GM10248 (cell line): Measurements from ENCODE around the gene CD99.
"Not testable (repeated sequence)": the region's sequence is repeated elsewhere in the genome, so short reads cannot be mapped to it uniquely, and the experiment has no call there.

Source experiments
- CTCF ChIA-PET: fragments of 300-600 bp; sonication (Branson Sonifier 250); formaldehyde crosslinking; extraction: SDS; loops from one replicate; lab custom pipeline; 2021; ENCODE audit warnings: antibody characterized with exemption; lab: Yijun Ruan, JAX
- POLR2A ChIA-PET: fragments of 350-650 bp; sonication (Branson Sonifier 250); formaldehyde crosslinking; extraction: SDS; loops from one replicate; lab custom pipeline; 2020; ENCODE audit warnings: antibody characterized with exemption; lab: Yijun Ruan, JAX
- DNase-seq: peaks from one replicate; pipeline ENCODE4 v3.0.0; 2012; ENCODE audit errors: extremely low spot score
- TF ChIP-seq, protein P1 (sequence below): IDR thresholded peaks from 2 replicates; pipeline ENCODE4 v1.5.1; 2012; ENCODE audit warnings: mild to moderate bottlenecking, low read depth; ENCODE audit errors: extremely low read depth, missing control alignments, control extremely low read depth

The CD99 gene

GRCh38 chrX:2718821-2719220 is 27.7 kb downstream of the CD99 start:
- no peak for DNase-seq
- CTCF ChIA-PET: no interaction called here
- POLR2A ChIA-PET: no interaction called here
- TF ChIP-seq, protein P1, sequence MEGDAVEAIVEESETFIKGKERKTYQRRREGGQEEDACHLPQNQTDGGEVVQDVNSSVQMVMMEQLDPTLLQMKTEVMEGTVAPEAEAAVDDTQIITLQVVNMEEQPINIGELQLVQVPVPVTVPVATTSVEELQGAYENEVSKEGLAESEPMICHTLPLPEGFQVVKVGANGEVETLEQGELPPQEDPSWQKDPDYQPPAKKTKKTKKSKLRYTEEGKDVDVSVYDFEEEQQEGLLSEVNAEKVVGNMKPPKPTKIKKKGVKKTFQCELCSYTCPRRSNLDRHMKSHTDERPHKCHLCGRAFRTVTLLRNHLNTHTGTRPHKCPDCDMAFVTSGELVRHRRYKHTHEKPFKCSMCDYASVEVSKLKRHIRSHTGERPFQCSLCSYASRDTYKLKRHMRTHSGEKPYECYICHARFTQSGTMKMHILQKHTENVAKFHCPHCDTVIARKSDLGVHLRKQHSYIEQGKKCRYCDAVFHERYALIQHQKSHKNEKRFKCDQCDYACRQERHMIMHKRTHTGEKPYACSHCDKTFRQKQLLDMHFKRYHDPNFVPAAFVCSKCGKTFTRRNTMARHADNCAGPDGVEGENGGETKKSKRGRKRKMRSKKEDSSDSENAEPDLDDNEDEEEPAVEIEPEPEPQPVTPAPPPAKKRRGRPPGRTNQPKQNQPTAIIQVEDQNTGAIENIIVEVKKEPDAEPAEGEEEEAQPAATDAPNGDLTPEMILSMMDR: no peak

DNA sequence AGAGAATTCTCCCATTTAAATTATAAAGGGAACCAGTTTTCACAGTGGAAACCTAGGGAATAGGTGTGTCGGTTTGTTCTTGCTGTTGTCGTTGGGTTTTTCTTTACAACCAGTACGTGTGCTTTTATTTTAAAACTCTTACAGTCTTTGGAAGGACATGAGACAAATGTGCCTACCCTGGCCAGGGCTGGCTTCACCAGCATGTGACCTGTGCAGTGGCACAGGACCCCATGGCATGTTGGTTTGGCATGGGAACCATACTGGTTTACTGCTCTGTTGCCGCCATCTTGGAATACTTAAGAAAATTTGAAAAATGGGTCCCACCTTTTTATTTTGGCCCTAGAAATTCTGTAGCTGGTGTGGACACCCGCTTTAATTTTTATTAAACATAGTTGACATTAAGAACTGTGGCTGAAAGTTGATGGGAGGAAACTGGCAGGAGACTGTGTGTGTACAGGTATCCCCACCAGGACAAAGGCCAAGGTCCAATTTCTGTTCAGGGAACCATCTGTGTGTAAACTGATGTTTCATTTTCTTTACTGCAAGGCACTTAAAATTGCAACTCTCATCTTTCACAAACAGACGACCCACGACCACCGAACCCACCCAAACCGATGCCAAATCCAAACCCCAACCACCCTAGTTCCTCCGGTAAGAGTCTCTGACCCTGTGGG is 28.8 kb downstream of the CD99 start:
- POLR2A ChIA-PET: no interaction called here
- CTCF ChIA-PET: no interaction called here
- TF ChIP-seq, protein P1: no peak

GRCh38 chrX:2723286-2723879 is 32.3 kb downstream of the CD99 start:
- TF ChIP-seq, protein P1: no peak
- no peak for DNase-seq
- ChIA-PET CTCF (no interaction called here), POLR2A (no interaction called here)

More for the DNA sequence above, 28.8 kb downstream of the CD99 start:
- DNase-seq: no peak

DNA sequence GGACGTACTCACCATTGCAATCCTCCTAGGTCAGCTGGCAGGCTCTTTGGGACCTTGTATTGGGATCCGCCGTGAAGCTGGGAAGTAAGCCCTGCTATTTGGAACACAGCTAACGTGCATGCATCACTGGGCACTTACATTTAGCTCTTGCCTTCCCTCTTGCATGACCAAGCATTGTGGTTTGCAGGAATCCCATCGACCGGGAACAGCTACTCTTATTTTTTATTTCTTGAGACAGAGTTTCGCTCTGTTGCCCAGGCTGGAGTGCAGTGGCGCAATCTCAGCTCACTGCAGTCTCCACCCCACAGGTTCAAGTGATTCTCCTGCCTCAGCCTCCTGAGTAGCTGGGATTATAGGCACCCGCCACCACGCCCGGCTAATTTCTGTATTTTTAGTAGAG is 36.2 kb downstream of the CD99 start:
- CTCF ChIA-PET, POLR2A ChIA-PET, DNase-seq: not testable (repeated sequence)

DNA sequence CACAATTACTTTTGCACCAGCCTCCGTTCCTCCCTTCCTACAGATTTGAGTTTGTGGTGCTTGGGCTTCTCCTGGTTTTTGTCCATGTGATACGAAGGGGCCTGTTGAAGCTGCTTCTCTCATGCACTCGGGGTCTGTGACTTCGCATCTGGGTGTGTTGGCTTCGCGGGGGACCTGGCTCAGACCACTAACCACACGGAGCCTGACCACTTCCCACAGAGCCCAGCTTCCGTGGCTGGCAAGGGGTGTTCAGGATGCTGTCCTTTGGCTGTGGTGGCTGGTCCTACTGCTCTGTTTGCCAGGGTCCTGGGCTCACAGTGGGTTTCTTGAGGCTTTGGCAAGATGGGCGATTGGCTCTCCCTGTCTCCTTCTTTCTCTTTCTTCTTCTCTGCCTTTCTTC is 41.0 kb downstream of the CD99 start:
- TF ChIP-seq, protein P1: no peak
- POLR2A ChIA-PET: no interaction called here
- CTCF ChIA-PET: no interaction called here
- no peak for DNase-seq

- ChIA-PET CTCF (no interaction called here), POLR2A (no interaction called here)
- no peak for DNase-seq
- TF ChIP-seq, protein P1: no peak
Measured at GRCh38 chrX:2732649-2733048, 41.6 kb downstream of the CD99 start.

- ChIA-PET CTCF (no interaction called here), POLR2A (no interaction called here)
- no peak for DNase-seq
Measured at GRCh38 chrX:2733286-2733685, 42.2 kb downstream of the CD99 start.

More at GRCh38 chrX:2733286-2733685, 42.2 kb downstream of the CD99 start:
- TF ChIP-seq, protein P1: no peak
